Hematopoietic multipotent progenitor cell treated with erythropoietin and hydrocortisone succinate and interleukin-3 and kit ligand, for 17 days (in vitro differentiated cells): ENCODE data around the gene PKN3.
A peak's percentile ranks its signal among the peaks of the same experiment; 100 is the strongest.

ENCODE experiments used
- DNase-seq: peaks from one replicate; pipeline ENCODE4 v3.0.0-alpha.2; 2015; ENCODE audit warnings: low spot score

Gene PKN3

GRCh38 chr9:128747241-128747640 lies 44.9 kb downstream of the PKN3 start:
- no peak for DNase-seq

DNA sequence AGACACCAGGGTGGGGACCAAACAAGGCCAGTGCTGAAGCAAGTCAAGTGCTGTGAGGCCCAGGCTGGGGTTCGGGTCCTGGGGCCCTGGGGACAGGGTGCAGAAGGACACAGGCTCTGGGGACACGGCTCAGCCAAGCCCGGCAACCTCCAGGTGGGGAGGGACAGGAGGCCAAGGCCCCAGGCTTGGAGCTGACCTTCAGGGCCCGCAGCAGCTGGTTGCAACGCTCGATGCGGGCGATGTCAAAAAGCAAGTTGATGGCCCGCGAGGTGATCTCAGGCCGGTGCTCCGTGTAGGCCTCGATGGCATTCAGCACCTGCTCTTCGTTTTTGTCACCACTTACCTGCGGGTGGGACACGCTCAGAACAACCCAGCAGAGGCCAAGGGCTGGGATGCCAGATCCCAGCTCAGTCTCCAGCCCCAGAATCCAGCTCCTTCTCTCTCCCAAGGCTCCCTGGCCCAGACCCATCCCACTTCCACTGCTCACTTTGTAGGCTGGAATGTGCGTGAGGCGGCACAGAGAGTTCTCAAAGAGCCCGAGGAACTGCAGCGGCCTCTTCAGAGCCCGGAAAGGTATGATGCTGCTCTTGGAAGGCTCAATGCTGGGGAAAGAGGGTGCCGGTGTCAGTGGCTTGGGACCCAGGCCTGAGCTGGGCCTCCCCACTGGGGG lies 48.8 kb downstream of the PKN3 start:
- no peak for DNase-seq

GRCh38 chr9:128753627-128754026 lies 51.3 kb downstream of the PKN3 start:
- no peak for DNase-seq

DNA sequence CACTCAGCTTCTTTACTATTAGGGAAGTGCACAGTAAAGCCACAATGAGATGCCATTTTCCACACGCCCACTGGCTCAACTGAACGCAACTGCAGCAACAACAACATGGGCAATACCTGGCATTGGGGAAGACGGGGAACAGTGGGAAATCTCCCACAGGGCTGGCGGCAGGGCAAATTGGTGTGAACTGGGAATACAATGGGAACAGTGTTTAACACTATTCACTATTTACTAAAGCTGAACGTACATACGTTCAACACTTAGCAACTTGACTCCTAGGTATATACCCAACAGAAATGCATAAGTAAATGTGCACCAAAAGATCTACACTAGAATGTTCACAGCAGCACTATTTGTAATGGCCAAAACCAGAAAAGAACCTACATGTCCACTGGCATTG lies 55.3 kb downstream of the PKN3 start:
- no peak for DNase-seq

DNA sequence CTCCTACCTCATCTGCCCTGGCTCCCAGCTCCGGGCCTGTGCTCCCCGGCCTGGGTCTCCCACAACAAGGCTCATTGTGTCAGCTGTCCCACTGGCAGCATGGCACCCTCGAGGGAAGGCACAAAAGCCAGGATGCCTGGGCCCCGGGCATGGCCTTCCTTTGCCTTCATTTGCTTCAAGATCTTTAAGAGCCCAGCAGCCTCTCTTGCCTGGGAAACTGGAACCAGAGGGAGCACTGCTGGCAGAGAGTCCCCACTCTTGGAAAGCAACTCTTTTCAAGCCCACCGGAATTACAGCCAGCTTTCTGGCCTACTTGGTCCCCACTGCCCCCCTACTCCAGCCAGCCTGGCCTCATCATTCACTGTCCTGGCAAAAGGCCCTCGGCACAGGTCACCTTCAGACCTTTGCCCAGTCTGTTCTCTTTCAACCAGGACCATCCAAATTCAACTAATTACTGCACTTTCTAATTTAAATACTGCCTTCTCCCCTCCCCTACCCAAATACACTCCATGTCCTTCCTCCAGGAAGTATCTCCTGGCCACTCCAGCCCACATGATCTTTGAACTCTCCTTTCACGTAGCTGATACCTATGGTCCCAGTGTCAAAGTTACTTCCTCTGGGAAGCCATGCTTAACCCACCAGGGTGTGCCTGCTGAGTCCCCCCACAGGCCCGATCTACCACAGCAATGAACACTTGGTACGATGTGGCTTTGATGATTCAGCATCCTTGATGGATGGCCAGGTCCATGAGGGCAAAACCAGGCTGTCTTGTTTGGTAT lies 60.6 kb downstream of the PKN3 start:
- DNase-seq = no peak

DNA sequence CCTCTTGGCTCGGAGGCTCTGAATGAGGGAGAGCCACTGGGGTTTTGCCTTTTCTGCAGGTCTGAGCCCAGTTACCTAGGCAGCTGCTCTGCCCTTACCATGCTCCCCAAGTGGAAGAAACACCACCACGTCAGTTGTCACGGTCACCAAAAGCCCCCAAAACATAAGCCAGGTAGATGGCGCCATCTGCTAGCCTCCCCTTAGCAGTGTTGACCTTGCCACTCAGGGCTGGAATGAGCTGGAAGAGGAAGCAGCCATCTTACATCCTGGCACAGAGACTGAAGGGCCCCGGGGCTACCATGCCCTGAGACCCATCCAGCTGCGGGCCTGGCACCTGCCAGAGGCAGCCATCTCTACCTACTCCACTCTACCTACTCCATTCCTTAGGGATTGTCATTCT lies 62.1 kb downstream of the PKN3 start:
- DNase-seq = no peak

DNA sequence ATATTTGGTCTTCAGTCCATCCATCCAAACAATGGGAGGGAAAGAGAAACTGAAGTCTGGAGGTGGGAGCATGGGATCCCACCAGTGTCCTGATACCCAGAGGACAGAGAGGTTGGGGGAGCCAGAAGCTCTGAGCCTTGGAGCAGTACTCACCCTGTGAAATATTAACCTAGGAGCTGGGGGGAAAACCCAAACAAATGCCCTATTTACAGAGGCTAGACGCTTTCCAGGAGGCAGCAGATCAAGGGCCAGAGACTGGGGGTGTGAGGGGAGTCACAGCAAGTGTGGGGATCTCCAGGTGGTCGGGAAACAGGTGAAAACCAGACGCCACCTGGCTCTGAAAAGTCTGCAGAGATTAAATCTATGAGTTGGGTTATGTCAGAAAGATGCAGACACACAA lies 63.2 kb downstream of the PKN3 start:
- DNase-seq = no peak

- DNase-seq = peak; percentile 46
Measured at GRCh38 chr9:128768606-128769005, 66.3 kb downstream of the PKN3 start.
